GM18870 (cell line): Measurements from ENCODE around the gene COL2A1.

Experiments
- ATAC-seq: cut with Tn5 transposase; IDR thresholded peaks from one replicate; pipeline ENCODE4 v1.9.1; 2021; ENCODE audit warnings: moderate library complexity; ENCODE audit not compliant: unreplicated experiment

The COL2A1 gene

DNA sequence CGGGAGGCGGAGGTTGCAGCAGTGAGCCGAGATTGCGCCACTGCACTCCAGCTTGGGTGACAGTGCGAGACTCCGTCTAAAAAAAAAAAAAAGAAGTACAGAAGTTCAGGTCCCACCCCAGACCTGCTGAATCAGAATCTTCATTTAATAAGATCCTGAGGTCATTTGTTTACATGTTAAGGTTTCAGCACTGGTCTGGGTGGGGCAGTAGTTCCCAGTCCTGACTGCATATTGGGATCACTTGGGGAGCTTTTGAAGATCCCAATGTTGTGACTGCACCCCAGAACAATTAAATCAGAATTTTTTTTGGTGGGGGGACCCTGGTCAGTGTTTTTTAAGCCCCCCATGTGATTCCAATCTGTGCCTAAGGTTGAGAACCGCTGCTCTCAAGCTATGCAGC lies 11.7 kb upstream of the COL2A1 start:
- ATAC-seq = no peak

DNA sequence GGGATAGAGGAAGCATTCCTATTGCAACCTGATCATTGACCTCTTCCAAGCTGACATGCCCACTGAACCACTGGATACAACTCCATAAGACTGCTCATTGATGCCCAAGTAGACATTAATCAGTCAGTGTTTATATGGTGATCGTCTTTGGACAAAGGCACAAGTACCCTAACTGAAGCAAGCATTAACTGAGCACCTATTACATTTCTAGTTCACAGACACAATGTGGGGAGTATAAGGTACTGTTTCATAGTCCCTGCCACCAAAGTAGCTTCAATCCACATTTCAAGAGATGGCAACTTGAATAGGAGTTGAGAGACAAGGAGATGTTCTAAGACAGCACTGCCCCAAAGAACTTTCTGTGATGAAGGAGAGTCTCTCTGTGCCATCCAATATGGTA lies 10.9 kb upstream of the COL2A1 start:
- ATAC-seq = no peak

GRCh38 chr12:48013287-48013686 lies 9.0 kb upstream of the COL2A1 start:
- ATAC-seq = no peak

DNA sequence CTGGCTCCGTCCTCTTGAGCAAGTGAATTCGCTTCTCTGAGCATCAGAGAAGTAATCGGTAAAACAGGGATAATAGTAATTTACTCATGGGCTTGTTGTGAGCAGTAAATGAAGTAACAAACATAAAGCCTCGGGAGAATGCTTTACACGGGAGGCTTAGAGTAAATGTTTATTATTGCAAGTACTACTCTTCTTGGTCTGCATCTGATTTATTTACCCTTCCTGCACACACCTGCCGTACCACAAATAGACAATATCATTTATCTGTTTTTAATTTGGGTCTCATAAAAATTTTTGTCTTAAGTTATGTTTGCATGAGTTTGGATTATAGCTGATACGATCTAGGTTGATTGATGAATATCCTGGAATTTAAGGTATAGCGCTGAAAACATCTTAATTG lies 7.8 kb upstream of the COL2A1 start:
- ATAC-seq = no peak

- no peak for ATAC-seq
Observed at GRCh38 chr12:48010366-48010970, 6.2 kb upstream of the COL2A1 start.

DNA sequence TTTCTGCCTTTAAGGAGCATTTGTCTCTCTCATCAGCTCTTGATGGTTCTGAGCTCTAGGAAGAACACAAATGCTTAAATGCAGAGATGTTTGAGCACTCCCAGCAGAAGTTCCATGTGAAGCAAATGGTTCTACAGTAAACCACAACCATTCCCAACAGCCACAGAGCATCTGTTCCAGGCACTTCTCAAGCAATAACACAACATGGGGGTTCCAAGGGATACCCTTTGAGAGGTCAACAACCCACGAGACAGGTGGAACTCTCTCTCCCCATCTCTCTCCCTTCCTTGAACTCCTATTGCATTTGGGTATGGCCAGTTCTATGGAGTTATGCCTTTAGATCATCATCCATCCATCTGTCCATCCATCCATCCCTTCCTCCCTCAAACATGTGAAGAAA lies 5.2 kb upstream of the COL2A1 start:
- ATAC-seq = no peak

DNA sequence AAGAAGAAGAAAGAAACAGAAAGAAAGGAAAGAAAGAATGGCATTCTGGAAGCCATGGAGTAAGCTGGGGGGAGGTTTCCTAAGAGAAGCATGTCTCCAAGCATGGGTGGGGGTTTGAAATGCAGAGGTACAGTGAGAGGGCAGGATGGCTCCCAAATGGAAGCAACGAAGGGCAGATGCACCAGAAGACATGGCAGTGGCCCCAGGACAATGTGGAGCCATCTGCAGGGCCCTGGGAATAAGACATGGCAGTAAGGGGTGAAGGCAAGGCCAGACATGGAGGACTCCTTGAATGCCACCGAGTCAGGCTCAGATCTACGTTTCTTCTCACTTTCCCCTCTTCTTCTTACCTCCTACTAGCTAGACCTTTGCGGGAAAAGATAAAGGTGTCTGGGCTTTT lies 4.7 kb upstream of the COL2A1 start:
- ATAC-seq = no peak

GRCh38 chr12:48008349-48008748 lies 4.1 kb upstream of the COL2A1 start:
- no peak for ATAC-seq

DNA sequence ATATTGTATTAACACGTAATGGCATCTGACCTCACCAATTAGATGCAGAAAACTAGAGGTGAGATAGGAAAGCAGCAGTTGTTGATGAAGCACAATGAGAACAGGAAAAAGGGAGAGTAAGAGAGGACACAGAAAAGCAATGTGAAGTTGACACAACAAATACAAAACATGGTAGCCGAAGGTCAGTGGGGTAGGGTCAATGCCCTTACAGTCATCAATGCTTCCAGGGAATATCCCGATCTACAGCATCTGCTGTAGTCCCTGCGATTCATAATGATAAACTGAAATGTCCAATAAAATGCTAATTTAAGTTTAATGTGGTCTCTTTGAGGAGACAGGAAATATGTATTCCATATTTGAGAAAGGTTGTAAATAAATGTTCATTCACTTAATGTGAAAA lies 2.9 kb upstream of the COL2A1 start:
- ATAC-seq = no peak

DNA sequence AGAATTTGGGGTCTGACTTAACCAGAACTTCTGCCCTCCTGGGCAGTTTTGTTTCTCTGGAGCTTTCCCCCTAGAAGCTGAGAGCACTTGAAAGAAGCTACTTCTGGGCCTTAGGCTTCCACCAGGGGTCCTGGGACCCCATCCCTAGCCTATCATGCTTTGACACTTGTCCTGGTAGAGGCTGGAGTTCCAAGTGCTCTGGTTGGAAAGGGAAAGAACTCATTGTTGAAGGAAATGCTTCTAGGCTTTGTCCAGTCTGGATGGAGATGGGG lies 1.4 kb upstream of the COL2A1 start:
- no peak for ATAC-seq

DNA sequence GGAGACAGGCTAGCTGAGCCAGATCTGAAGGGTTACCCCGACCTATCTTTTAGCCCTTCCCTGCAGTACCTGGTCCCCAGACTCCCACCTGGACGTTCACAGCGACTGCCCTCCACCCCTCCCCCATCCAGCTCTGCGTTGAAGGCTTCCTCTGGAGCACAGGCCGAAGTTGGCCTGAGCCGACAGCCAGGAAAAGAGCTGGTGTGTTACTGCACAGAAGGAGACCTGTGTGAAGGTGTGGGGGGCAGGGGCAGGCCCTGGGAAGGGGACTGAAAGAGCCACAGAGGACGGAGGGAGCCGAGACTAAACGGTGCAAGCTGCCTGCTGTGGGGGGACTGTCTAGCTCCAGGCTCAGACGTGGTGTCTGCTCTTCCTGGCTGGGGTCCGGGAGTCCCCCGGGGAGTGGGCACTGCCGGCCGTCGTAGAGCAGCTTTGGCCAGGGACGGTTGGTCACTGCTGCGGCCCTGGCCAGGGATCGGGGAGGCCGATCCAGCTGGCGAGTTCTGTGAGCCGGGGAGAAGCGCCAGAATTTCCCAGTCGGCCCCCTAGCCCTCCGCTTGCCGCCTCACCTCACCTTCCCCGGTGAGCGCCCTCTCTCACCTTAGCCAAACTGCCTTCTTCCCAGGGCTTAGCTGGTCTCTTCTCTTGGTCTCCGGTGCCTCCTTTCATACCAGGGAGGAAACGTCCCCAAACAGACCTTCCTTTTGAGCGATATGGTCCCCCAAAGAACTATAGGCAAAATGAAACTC lies 899 bp upstream of the COL2A1 start:
- no peak for ATAC-seq

DNA sequence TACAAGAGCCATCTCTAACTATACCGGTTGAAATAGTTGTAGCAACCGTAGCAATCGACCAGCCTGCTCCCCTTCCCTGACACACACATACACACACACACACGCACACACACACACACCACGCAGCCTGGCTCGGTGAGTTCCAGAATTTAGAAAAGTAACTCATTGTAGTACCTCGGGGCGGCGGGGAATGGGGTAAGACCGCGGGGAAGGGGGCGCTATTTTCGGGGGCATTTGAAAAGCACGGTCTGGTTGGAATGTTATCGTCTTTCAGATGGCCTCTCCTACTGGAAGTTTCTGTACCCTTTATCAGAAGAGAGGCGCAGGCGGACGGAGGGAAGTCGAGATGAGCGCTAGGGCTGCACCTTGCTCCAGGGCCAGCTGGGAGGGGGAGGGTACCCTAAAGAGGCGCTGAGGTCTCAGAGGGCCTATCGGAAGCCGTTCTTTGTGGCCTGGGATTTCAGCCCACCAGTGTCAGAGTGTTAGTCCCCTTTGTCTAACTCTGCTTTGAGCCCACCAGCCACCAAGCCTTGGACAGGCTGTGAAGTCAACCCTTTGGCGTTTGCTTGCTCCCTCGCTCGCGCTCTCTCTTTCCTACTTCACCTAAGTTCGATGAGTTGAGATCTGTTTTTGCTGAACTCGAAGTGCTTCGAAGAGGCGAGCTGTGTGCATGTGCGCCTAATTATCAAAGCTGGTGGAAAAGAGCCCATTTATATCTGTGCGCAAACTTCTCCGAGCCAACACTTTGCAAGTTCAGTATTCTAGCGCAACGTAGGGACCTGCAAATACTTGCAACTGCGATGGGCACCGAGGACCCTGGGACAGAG lies 837 bp downstream of the COL2A1 start:
- no peak for ATAC-seq

- ATAC-seq = no peak
Observed at GRCh38 chr12:48002773-48003218, 1.5 kb downstream of the COL2A1 start.

GRCh38 chr12:48002414-48002730 lies 1.9 kb downstream of the COL2A1 start:
- no peak for ATAC-seq

GRCh38 chr12:48001505-48002413 lies 2.5 kb downstream of the COL2A1 start:
- no peak for ATAC-seq

- no peak for ATAC-seq
Observed at GRCh38 chr12:48000878-48001504, 3.3 kb downstream of the COL2A1 start.

GRCh38 chr12:47999816-48000215 lies 4.5 kb downstream of the COL2A1 start:
- no peak for ATAC-seq

DNA sequence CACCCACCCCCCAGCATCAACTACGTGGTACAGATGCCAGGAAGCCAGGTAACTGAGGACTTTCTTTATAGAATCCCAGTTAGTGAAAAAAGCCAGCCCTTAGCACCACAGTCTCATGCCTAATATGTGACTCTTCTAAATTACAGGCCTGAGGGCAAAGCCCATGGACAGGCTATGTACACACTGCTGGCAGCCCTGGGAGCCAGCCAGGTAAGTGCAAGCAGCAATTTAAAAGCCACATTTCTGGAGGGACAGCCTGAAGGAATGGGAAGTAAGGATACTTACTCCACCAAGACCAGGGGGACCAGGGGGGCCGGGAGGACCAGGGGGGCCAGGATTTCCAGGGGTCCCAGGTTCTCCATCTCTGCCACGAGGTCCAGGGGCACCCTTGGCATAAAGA lies 7.0 kb downstream of the COL2A1 start:
- ATAC-seq = no peak

- no peak for ATAC-seq
Observed at GRCh38 chr12:47995981-47996401, 8.3 kb downstream of the COL2A1 start.

- ATAC-seq = no peak
Observed at GRCh38 chr12:47993491-47993890, 10.8 kb downstream of the COL2A1 start.

GRCh38 chr12:47992776-47993175 lies 11.5 kb downstream of the COL2A1 start:
- ATAC-seq = no peak
